HG02610 (cell line): Measurements from ENCODE around the gene TRABD.

Source experiments
- ATAC-seq: cut with Tn5 transposase; IDR thresholded peaks from one replicate; pipeline ENCODE4 v1.9.1; 2021; ENCODE audit warnings: mild to moderate bottlenecking, moderate library complexity; ENCODE audit not compliant: unreplicated experiment

The TRABD gene

GRCh38 chr22:50216684-50217520, 31.2 kb downstream of the TRABD start:
- no peak for ATAC-seq

GRCh38 chr22:50217543-50218152, 31.9 kb downstream of the TRABD start:
- ATAC-seq = no peak

DNA sequence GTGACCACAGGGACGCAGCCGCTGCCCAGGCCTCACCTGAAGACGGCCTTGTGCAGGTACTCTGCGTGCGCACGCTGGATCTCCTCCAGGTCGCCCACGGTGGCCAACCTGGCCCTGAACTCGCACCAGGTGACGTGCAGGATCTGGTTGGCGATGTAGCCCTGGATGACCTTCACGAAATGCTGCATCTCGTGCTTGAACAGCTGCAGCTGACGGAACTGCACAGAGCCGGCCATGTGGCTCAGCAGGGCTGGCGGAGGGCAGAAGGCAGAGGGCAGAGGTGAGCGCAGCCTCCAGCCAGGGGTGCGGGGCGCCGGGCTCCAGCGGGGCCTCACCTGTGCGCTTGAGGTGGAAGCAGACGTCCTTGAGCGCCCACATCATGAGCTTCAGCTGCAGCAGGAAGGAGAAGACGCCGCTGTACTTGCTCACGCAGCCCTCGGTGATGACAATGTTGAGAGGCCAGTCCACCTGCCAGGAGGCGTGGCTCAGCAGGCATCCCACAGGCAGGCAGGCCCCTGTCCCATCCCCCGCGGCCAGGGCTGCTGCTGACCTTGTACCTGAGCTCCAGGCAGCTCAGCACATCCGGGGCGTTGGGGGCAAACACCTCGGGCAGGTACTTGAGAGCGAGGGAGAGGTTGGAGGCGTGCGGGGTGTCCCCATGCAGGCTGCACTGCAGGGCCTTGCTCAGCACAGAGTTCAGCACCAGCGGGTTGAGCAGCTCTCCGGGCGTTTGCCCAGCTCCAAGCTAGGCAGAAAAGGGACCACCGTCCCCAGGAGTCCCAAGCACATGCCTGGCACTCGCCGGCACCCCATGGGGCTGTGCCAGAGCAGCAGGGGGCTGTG, 32.7 kb downstream of the TRABD start:
- no peak for ATAC-seq

GRCh38 chr22:50218996-50219727, 33.4 kb downstream of the TRABD start:
- no peak for ATAC-seq

GRCh38 chr22:50219800-50220602, 34.3 kb downstream of the TRABD start:
- no peak for ATAC-seq

- ATAC-seq = no peak
These were observed 35.1 kb downstream of the TRABD start for GRCh38 chr22:50220603-50221409.

DNA sequence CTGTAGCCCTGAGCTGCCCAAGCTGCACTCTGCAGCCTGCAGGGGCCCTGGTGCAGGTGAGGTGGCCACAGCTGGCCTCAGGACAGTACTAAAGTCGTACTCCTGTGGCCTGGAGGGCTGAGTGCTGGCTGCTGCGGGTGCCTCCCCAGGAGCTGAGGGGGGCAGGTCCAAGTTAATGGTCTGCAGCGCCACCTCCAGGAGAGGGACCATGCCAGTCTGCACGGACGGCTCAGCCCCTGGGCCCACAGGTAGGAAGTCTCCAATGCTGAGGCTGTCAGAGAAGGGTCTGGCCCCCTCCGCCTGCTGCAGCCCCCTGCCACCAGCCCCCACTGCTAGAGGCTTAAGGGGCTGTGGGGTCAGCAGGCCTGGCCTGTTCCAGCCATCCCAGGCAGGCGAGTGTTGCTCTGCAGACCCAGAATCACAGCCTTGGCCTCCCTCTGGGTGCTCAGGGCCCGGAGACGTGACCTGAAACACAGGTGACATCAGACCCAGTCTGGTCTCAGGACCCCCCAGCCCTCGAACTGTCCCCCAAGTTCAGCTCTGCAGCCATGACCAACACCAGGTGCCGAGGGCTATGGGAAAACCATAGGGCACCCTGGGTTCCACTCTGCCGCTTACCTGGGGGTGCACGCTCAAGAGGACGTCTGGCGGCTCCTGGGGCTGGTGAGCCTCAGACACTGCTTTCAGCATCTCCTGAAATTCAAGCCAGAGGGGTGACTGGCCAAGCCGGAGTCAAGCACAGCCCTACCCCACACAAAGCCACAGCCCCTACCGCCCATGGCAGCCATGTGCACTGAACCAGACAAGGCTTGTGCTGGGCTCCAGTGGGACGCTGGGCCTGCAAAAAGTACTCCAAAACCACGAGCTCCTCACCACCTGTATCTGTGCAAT, 35.9 kb downstream of the TRABD start:
- no peak for ATAC-seq

DNA sequence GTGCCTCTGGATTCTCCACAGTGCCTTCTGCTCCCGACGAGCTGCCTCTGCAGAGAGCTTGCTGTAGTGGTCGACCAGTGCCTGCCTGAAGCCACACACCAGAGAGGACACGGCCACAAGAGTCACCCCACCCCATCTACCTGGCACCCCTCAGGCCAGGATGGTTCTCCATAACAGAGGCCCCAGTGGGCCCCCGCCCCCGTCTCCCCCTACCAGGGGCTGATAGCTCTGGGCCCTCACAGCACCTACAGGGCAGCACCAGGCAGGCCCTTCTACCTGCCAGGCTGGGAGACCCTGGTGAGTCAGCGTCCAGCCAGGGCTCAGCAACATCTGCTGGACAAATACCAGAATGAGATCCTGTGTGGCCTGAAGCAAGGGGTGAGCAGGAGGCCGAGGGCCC, 36.8 kb downstream of the TRABD start:
- ATAC-seq = no peak

DNA sequence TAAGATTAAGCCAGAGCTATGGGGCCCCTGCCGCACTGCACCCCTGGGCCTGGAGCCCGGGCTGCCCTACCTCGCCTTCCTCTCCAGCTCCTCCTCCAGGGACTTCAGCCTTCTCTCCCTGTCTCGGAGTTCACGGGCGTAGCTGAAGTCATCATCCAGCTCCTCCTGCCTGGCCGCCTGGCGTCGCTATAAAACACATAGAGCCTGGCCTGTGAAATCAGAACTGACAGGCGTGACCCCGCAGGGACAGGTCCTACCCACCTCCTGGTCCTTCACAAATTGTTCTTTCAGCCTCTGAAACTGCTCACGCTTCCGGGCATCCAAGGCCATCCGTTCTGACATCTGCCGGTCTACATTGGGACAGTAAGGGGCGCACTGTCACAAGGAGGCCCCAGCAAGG, 38.4 kb downstream of the TRABD start:
- no peak for ATAC-seq

DNA sequence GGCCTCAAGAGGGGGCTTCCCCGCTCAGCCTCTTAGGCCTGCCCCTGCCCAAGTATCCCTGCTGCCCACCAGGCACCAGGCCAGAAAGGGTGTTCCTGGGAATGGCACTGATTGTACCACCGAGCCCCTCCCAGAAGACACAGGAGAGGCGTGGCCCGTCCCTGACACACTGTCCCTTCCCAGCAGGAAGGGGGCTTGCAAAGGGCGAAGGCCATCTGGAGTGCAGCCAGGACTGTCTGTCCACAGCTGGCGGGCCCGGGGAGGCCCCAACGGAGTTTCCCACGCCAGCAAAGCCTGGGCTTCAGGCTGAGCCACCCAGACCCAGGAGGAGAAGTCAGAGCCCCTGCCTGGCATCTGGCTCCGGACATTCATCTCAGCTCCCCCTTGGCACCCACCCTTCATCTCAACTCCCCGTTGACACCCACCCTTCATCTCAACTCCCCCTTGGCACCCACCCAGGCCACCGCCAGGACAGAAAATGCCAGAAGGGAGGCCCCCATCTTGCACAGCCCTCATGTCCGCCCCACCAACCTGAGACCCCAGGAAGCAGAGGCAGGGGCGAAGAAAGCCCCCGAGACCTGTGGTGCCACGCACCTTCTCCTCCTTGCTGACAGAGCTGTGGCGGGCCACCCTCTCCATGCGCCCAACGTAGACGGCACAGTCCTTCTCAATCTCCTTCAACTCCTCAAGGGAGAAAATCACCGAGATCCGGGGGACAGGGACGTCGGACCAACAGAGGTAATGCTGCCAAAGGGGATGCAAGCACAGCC, 39.7 kb downstream of the TRABD start:
- no peak for ATAC-seq

DNA sequence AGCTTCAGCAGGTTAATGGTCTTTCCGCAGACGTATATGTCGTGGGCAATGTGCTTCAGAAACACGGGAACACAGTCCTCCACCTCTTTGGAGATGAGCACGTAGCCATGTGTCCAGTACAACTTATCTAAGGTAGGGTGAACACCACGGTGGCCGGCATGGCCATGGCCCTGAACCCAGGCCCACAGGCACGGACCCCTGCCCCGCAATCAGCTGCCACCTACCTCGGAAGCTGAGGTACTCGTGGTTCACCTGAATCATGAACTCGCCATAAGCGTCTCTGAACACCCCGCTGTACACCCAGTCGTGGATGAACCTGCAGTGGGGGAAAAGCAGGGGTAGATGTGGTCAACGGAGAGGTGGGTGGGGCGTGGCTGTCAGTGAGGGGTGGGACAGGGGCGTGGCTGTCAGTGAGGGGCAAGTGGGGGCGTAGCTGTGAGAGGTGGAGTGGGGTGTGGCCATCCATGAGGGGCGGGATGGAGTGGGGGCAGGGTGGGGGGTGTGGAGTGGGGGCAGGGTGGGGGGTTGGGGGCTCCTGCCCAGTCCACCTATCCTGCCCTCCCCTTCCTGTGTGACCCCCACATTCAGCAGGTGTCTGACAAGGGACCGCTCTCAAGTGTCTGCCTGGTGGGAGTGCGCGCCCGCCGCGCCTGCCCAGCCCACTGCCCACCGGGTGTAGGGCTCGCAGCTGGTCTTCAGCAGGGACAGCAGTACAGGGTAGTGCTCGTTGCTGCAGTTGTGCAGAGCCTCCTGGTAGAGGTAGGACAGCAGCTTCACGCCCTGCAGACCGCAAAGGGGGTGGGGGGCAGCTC, 40.6 kb downstream of the TRABD start:
- ATAC-seq = no peak

DNA sequence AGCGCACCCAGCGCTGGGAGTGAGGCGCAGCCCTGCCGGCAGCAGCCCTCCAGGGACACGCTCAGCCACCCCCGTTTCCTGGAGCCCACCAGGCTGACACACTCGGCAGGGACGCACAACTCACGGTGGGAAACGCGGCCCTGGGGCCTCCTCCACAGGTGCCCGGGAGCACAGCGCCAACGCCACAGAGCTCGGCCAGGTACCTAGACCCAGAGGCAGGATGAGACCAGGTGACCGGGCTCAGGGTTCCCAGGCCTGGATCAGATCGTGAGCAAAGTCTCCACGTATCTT, 41.1 kb downstream of the TRABD start:
- ATAC-seq = no peak

DNA sequence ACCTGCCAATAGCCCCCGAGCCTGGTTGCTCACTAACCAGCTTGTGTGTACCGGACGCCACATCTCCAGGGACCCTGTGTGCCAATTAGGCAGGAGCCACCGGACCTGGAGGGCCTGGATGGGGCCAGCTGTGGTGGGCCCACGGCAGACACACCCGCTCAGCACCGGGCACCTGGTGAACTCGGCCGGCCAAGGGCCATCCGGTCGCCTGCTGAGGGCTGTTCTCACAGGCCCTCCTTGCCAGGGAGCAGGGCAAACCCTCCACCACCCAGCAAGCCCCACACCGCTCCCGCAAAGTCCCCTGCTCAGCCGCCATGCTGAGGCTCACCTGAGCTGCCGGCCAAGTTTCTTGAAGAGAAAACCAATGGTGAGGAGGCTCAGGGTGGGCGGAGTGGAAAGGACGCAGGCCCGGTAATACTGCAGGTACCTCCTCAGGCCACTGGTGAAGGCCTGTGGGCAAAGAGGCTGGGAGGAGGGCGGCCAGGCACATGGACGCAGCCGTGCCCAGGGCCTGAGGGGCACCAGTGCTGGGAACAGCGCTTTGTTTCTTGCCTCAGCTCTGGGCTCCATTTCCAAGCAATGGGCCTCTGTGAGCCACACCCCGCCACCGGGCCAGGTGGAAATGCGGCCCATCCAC, 42.0 kb downstream of the TRABD start:
- no peak for ATAC-seq

DNA sequence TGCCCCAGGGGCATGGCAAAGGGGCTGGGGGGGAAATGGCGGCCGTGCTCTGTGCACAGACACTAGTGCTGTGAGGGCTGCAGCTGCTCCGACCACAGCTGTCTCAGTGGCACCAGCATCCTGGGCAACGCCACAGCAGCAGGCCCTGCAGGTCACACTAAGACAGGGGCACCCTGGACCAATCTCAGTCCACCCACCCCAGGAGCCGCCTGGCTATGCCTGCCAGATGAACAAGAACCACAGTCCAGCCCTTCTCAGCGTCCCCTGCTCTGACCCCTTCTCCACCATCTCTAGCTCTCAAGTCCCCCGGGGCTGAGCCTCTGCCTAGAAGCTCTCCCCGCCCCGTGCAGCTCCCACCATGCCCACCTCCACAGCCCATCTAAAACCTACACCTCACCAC, 42.7 kb downstream of the TRABD start:
- no peak for ATAC-seq

DNA sequence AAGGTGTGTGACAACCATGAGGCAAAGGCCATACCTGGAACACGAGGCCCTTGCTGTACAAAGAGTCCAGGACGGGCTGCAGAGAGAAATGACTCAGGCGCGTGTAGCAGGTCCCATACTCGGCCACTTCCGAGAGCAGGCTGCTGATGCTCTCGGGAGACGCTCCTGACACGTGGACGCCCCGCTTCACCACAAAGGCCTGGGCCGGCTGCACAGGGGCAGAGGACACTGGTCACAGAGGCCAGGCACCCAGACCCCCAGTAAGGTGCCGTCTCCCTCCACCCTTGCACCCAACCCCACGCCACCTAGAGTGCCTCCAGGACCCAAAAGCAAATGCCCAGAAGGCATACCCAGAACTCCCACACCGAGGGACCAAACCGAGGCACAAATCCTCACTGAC, 43.7 kb downstream of the TRABD start:
- ATAC-seq = no peak

DNA sequence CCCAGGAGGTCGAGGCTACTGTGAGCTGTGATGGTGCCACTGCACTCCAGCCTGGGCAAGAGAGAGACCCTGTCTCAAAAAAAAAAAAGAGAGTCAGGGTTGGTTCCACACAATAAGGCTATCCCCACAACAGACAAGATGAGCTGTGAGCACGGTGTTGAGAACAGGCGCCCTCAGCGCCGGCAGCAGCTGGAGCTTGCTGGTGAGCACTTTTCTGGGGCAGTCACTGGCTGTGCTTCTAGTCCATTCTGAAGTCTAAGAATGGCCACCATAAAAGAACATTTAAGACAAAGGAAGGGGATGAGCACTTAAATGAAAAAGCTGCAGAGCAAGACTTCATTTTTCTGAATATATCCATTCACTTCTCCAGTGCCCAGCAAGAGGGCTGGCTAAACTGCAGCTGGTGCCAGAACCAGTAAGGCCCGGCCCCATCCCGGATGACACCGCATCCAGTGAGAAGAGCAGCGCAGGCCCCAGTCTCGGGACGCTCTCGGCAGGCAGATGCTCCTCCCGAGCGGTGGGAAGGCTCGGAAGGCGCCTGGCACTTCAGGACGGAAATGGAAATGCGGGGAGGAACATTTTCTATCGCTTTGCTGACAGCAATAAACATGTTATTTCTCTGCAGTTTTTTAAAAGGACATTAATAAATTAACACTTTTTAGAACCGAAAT, 46.9 kb downstream of the TRABD start:
- no peak for ATAC-seq
